HepG2 (cell line): Measurements from ENCODE around the gene USP38. TPM values are rescaled to one million over a fixed set of nuclear protein-coding genes. Genes with fewer than 3 reads are reported as not detected.

Experiments
- ARNT ChIP-seq: fragments of 450-650 bp; IDR thresholded peaks from 2 replicates; pipeline ENCODE4 v1.6.1; 2017
- GLI4 ChIP-seq: sonication (generic); formaldehyde crosslinking; IDR thresholded peaks from 2 replicates; pipeline ENCODE4 v1.5.1; 2020; ENCODE audit warnings: missing genetic modification reagents, mild to moderate bottlenecking, moderate library complexity, borderline replicate concordance
- HMG20A ChIP-seq: IDR thresholded peaks from 2 replicates; pipeline ENCODE4 v1.6.1; 2016; ENCODE audit warnings: borderline replicate concordance
- HNF4A ChIP-seq: sonication (generic); formaldehyde crosslinking; IDR thresholded peaks from 2 replicates; pipeline ENCODE4 v1.4.0; 2020; ENCODE audit warnings: missing genetic modification reagents
- HOXA7 ChIP-seq: sonication (generic); formaldehyde crosslinking; IDR thresholded peaks from 2 replicates; pipeline ENCODE4 v1.8.1; 2022; ENCODE audit warnings: mild to moderate bottlenecking, missing genetic modification reagents, moderate library complexity
- JDP2 ChIP-seq: sonication (generic); formaldehyde crosslinking; IDR thresholded peaks from 2 replicates; pipeline ENCODE4 v1.8.1; 2022; ENCODE audit warnings: missing genetic modification reagents, borderline replicate concordance
- MAZ ChIP-seq, 2 experiments: sonication (generic) in 1 of 2; formaldehyde crosslinking in 1 of 2; IDR thresholded peaks; 2 replicates each; pipeline versions ENCODE4 v1.5.0 to v1.6.1; 2012 to 2020; ENCODE audit warnings: low read depth in 2 of 2, mild to moderate bottlenecking in 2 of 2, borderline replicate concordance in 1 of 2, improper control_type of control experiment in 1 of 2, low read length in 1 of 2, missing genetic modification reagents in 1 of 2, moderate library complexity in 1 of 2
- REPIN1 ChIP-seq: sonication (generic); formaldehyde crosslinking; IDR thresholded peaks from 2 replicates; pipeline ENCODE4 v1.8.0; 2022; ENCODE audit warnings: missing genetic modification reagents, low read depth, mild to moderate bottlenecking, borderline replicate concordance
- SP5 ChIP-seq: IDR thresholded peaks from 2 replicates; pipeline ENCODE4 v1.6.1; 2016; ENCODE audit warnings: low read depth, borderline replicate concordance
- STAG1 ChIP-seq: sonication (generic); formaldehyde crosslinking; IDR thresholded peaks from 2 replicates; pipeline ENCODE4 v1.4.0; 2020; ENCODE audit warnings: missing genetic modification reagents
- ZC3H13 ChIP-seq: sonication (generic); formaldehyde crosslinking; IDR thresholded peaks from 2 replicates; pipeline ENCODE4 v1.8.1; 2023; ENCODE audit warnings: mild to moderate bottlenecking, missing genetic modification reagents, moderate library complexity
- ZKSCAN1 ChIP-seq: fragments of 150-350 bp; IDR thresholded peaks from 2 replicates; pipeline ENCODE4 v1.6.1; 2014; ENCODE audit warnings: low read length
- ZNF180 ChIP-seq: sonication (generic); formaldehyde crosslinking; IDR thresholded peaks from 2 replicates; pipeline ENCODE4 v1.4.0; 2020; ENCODE audit warnings: low read depth, missing genetic modification reagents, borderline replicate concordance
- ZNF235 ChIP-seq: sonication (generic); formaldehyde crosslinking; IDR thresholded peaks from 2 replicates; pipeline ENCODE4 v1.8.1; 2023; ENCODE audit warnings: mild to moderate bottlenecking, missing genetic modification reagents, borderline replicate concordance
- ZNF256 ChIP-seq: sonication (generic); formaldehyde crosslinking; conservative IDR thresholded peaks from 2 replicates; pipeline ENCODE4 v1.4.0; 2020; ENCODE audit warnings: missing genetic modification reagents
- ZNF432 ChIP-seq: sonication (generic); formaldehyde crosslinking; IDR thresholded peaks from 2 replicates; pipeline ENCODE4 v1.5.0; 2020; ENCODE audit warnings: missing genetic modification reagents, mild to moderate bottlenecking, borderline replicate concordance
- ZNF44 ChIP-seq: sonication (generic); formaldehyde crosslinking; IDR thresholded peaks from 2 replicates; pipeline ENCODE4 v1.5.1; 2020; ENCODE audit warnings: mild to moderate bottlenecking, missing genetic modification reagents
- ZNF720 ChIP-seq: sonication (generic); formaldehyde crosslinking; IDR thresholded peaks from 2 replicates; pipeline ENCODE4 v1.4.0; 2020; ENCODE audit warnings: missing genetic modification reagents
- ZNF776 ChIP-seq: sonication (generic); formaldehyde crosslinking; IDR thresholded peaks from 2 replicates; pipeline ENCODE4 v1.4.0; 2020; ENCODE audit warnings: mild to moderate bottlenecking, missing genetic modification reagents
- ZNF850 ChIP-seq: sonication (generic); formaldehyde crosslinking; conservative IDR thresholded peaks from 2 replicates; pipeline ENCODE4 v1.9.0; 2021; ENCODE audit warnings: mild to moderate bottlenecking, missing genetic modification reagents
- polyA plus RNA-seq, 8 experiments: library from polyadenylated mRNA; depleted of rRNA in 3 of 8; stranded (reverse) in 7 of 8; unstranded in 1 of 8; fragments of >200 nt; fragmentation: Illumina TruSeq in 4 of 8; extraction: Trizol in 4 of 8; gene quantifications; 2 replicates each; pipeline versions ENCODE4 v1.2.1 to v1.2.3, GENCODE V29; 2011 to 2016; ENCODE audit warnings: low read depth in 4 of 8, missing spikeins in 1 of 8, mixed read lengths in 1 of 8; ENCODE audit not compliant: insufficient read depth in 1 of 8
- total RNA-seq, 5 experiments: library from RNA; depleted of rRNA; stranded (reverse); fragments of >200 nt; fragmentation: Illumina TruSeq; extraction: Trizol; gene quantifications; 2 replicates each; pipeline ENCODE4 v1.2.3, GENCODE V29; 2016; ENCODE audit warnings: low read depth in 1 of 5
- TF ChIP-seq, protein P1 (sequence below): sonication (generic); formaldehyde crosslinking; IDR thresholded peaks from 2 replicates; pipeline ENCODE4 v1.4.0; 2020; ENCODE audit warnings: missing genetic modification reagents
- TF ChIP-seq, protein P2 (sequence below): sonication (generic); formaldehyde crosslinking; IDR thresholded peaks from 2 replicates; pipeline ENCODE4 v1.4.0; 2020; ENCODE audit warnings: missing genetic modification reagents
- TF ChIP-seq, protein P3 (sequence below): sonication (generic); formaldehyde crosslinking; IDR thresholded peaks from 2 replicates; pipeline ENCODE4 v1.5.1; 2020; ENCODE audit warnings: mild to moderate bottlenecking, missing genetic modification reagents, borderline replicate concordance

USP38 gene
- total and polyA plus RNA-seq, 2 of the 13 experiments (the other 11 are each of a cell fraction or from before 2014, with no cell fraction given), result 4.5 to 11.8 TPM

DNA sequence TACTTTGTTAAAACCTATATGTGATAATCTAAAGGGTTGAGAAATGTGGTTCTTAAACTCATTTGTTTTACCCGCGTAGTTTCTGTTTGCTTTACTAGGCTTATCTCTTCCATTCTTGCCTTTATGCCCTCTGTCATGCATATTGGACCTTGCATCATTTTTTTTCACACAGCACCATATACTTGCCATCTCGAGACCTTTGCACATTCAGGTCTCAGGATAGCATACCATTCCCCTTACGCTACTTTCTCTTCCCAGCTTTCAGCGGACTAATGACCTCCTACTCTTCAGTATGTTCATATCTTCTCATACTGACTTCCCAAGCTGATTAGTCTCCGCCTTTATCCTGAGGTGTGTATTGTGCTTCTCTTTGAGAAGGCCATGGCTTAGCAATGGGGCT lies 40.5 kb downstream of the USP38 start (continued):
- TF ChIP-seq ZNF720 (CRISPR knock-in tag) (no peak), JDP2 (CRISPR knock-in tag) (no peak), ZNF180 (CRISPR knock-in tag) (no peak), ZNF850 (CRISPR knock-in tag) (no peak), STAG1 (CRISPR knock-in tag) (0 out of 2 replicates have a peak, but pooled peaks have one; percentile 12), SP5 (CRISPR knock-in tag) (peak; percentile 56; the same call in 1 of the 2 replicates), ZKSCAN1 (no peak), ZNF432 (CRISPR knock-in tag) (no peak), HMG20A (CRISPR knock-in tag) (peak; percentile 89), ZNF235 (no peak), REPIN1 (peak; percentile 79; the same call in 1 of the 2 replicates), MAZ (IDR thresholded peaks at IDR 0.05; ENCODE audit: borderline replicate concordance, low read depth, low read length) (no peak), MAZ (CRISPR knock-in tag; IDR thresholded peaks at IDR 0.05; ENCODE audit: low read depth) (no peak), ZNF256 (CRISPR knock-in tag) (no peak), GLI4 (no peak), ZNF776 (CRISPR knock-in tag) (no peak), ZC3H13 (no peak), ARNT (no peak), HNF4A (CRISPR knock-in tag) (peak; percentile 98), HOXA7 (CRISPR knock-in tag) (no peak), ZNF44 (no peak)
- TF ChIP-seq, protein P1, sequence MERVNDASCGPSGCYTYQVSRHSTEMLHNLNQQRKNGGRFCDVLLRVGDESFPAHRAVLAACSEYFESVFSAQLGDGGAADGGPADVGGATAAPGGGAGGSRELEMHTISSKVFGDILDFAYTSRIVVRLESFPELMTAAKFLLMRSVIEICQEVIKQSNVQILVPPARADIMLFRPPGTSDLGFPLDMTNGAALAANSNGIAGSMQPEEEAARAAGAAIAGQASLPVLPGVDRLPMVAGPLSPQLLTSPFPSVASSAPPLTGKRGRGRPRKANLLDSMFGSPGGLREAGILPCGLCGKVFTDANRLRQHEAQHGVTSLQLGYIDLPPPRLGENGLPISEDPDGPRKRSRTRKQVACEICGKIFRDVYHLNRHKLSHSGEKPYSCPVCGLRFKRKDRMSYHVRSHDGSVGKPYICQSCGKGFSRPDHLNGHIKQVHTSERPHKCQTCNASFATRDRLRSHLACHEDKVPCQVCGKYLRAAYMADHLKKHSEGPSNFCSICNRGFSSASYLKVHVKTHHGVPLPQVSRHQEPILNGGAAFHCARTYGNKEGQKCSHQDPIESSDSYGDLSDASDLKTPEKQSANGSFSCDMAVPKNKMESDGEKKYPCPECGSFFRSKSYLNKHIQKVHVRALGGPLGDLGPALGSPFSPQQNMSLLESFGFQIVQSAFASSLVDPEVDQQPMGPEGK (CRISPR knock-in tag), result peak; percentile 39; the same call in 1 of the 2 replicates
- TF ChIP-seq, protein P2, sequence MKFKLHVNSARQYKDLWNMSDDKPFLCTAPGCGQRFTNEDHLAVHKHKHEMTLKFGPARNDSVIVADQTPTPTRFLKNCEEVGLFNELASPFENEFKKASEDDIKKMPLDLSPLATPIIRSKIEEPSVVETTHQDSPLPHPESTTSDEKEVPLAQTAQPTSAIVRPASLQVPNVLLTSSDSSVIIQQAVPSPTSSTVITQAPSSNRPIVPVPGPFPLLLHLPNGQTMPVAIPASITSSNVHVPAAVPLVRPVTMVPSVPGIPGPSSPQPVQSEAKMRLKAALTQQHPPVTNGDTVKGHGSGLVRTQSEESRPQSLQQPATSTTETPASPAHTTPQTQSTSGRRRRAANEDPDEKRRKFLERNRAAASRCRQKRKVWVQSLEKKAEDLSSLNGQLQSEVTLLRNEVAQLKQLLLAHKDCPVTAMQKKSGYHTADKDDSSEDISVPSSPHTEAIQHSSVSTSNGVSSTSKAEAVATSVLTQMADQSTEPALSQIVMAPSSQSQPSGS (CRISPR knock-in tag), result peak; percentile 99
- TF ChIP-seq, protein P3, sequence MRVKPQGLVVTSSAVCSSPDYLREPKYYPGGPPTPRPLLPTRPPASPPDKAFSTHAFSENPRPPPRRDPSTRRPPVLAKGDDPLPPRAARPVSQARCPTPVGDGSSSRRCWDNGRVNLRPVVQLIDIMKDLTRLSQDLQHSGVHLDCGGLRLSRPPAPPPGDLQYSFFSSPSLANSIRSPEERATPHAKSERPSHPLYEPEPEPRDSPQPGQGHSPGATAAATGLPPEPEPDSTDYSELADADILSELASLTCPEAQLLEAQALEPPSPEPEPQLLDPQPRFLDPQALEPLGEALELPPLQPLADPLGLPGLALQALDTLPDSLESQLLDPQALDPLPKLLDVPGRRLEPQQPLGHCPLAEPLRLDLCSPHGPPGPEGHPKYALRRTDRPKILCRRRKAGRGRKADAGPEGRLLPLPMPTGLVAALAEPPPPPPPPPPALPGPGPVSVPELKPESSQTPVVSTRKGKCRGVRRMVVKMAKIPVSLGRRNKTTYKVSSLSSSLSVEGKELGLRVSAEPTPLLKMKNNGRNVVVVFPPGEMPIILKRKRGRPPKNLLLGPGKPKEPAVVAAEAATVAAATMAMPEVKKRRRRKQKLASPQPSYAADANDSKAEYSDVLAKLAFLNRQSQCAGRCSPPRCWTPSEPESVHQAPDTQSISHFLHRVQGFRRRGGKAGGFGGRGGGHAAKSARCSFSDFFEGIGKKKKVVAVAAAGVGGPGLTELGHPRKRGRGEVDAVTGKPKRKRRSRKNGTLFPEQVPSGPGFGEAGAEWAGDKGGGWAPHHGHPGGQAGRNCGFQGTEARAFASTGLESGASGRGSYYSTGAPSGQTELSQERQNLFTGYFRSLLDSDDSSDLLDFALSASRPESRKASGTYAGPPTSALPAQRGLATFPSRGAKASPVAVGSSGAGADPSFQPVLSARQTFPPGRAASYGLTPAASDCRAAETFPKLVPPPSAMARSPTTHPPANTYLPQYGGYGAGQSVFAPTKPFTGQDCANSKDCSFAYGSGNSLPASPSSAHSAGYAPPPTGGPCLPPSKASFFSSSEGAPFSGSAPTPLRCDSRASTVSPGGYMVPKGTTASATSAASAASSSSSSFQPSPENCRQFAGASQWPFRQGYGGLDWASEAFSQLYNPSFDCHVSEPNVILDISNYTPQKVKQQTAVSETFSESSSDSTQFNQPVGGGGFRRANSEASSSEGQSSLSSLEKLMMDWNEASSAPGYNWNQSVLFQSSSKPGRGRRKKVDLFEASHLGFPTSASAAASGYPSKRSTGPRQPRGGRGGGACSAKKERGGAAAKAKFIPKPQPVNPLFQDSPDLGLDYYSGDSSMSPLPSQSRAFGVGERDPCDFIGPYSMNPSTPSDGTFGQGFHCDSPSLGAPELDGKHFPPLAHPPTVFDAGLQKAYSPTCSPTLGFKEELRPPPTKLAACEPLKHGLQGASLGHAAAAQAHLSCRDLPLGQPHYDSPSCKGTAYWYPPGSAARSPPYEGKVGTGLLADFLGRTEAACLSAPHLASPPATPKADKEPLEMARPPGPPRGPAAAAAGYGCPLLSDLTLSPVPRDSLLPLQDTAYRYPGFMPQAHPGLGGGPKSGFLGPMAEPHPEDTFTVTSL (CRISPR knock-in tag), result peak; percentile 68; the same call in 1 of the 2 replicates
